Stimulated activated naive CD8-positive, alpha-beta T cell treated with anti-CD3 and anti-CD28 coated beads, Interleukin-15, Interleukin-2, amounts not matched to agents 100 ng/mL and 50 ng/mL, for 24 hours (primary cell): ENCODE data around the gene SNTG2.
A peak's percentile ranks its signal among the peaks of the same experiment; 100 is the strongest.

Experiments used
- H3K27ac Mint-ChIP-seq: one replicate; pipeline ENCODE4 v1.8.0; 2021; ENCODE audit warnings: mild to moderate bottlenecking, mixed read lengths
- H3K27me3 Mint-ChIP-seq: one replicate; pipeline ENCODE4 v1.8.0; 2021; ENCODE audit warnings: mixed read lengths
- H3K36me3 Mint-ChIP-seq: one replicate; pipeline ENCODE4 v1.8.0; 2021; ENCODE audit warnings: low read depth, mixed read lengths
- H3K4me1 Mint-ChIP-seq: one replicate; pipeline ENCODE4 v1.8.0; 2021; ENCODE audit warnings: low read depth, mixed read lengths
- H3K4me3 Mint-ChIP-seq: one replicate; pipeline ENCODE4 v1.8.0; 2021; ENCODE audit warnings: mild to moderate bottlenecking, mixed read lengths
- H3K9me3 Mint-ChIP-seq: one replicate; pipeline ENCODE4 v1.8.0; 2021; ENCODE audit warnings: mixed read lengths

SNTG2 gene

GRCh38 chr2:1026141-1026540, 75.5 kb downstream of the SNTG2 start:
- Mint-ChIP-seq H3K36me3 (no peaks in the 10 kb centered on the region), H3K4me1 (no peaks in the 10 kb centered on the region), H3K27me3 (no peaks in the 10 kb centered on the region), H3K27ac (no peak overlapping the region), H3K4me3 (no peak overlapping the region), H3K9me3 (no peaks in the 10 kb centered on the region)

GRCh38 chr2:1028831-1029230, 78.2 kb downstream of the SNTG2 start:
- no peaks in the 10 kb centered on the region for H3K4me1 Mint-ChIP-seq

GRCh38 chr2:1032030-1032429, 81.4 kb downstream of the SNTG2 start:
- H3K36me3 Mint-ChIP-seq = no peaks in the 10 kb centered on the region
- no peak overlapping the region for H3K4me3 Mint-ChIP-seq
- H3K9me3 Mint-ChIP-seq = peaks cover 4% of the 10 kb centered on the region

More at GRCh38 chr2:1028831-1029230, 78.2 kb downstream of the SNTG2 start:
- Mint-ChIP-seq H3K4me3 (no peak overlapping the region), H3K36me3 (no peaks in the 10 kb centered on the region), H3K27me3 (no peaks in the 10 kb centered on the region), H3K27ac (no peak overlapping the region), H3K9me3 (peaks cover under 1% of the 10 kb centered on the region)

GRCh38 chr2:1033069-1033468, 82.4 kb downstream of the SNTG2 start:
- no peaks in the 10 kb centered on the region for H3K4me1 Mint-ChIP-seq
- peaks cover 4% of the 10 kb centered on the region for H3K9me3 Mint-ChIP-seq
- no peak overlapping the region for H3K4me3 Mint-ChIP-seq
- H3K27me3 Mint-ChIP-seq = no peaks in the 10 kb centered on the region
- H3K27ac Mint-ChIP-seq = no peak overlapping the region
- no peaks in the 10 kb centered on the region for H3K36me3 Mint-ChIP-seq

More at GRCh38 chr2:1032030-1032429, 81.4 kb downstream of the SNTG2 start:
- no peaks in the 10 kb centered on the region for H3K4me1 Mint-ChIP-seq
- no peak overlapping the region for H3K27ac Mint-ChIP-seq
- no peaks in the 10 kb centered on the region for H3K27me3 Mint-ChIP-seq

GRCh38 chr2:1037066-1037465, 86.4 kb downstream of the SNTG2 start:
- Mint-ChIP-seq H3K27ac (no peak overlapping the region), H3K36me3 (no peaks in the 10 kb centered on the region), H3K4me1 (no peaks in the 10 kb centered on the region), H3K27me3 (no peaks in the 10 kb centered on the region), H3K4me3 (no peak overlapping the region), H3K9me3 (peaks cover 4% of the 10 kb centered on the region)

GRCh38 chr2:1039549-1039948, 88.9 kb downstream of the SNTG2 start:
- no peaks in the 10 kb centered on the region for H3K9me3 Mint-ChIP-seq
- H3K27ac Mint-ChIP-seq = no peak overlapping the region
- no peaks in the 10 kb centered on the region for H3K36me3 Mint-ChIP-seq
- no peaks in the 10 kb centered on the region for H3K27me3 Mint-ChIP-seq
- H3K4me1 Mint-ChIP-seq = no peaks in the 10 kb centered on the region
- no peak overlapping the region for H3K4me3 Mint-ChIP-seq

GRCh38 chr2:1041012-1041805, 90.6 kb downstream of the SNTG2 start:
- no peaks in the 10 kb centered on the region for H3K4me1 Mint-ChIP-seq

GRCh38 chr2:1045109-1045508, 94.5 kb downstream of the SNTG2 start:
- H3K27ac Mint-ChIP-seq = no peak overlapping the region
- peaks cover 9% of the 10 kb centered on the region for H3K27me3 Mint-ChIP-seq
- H3K4me3 Mint-ChIP-seq = no peak overlapping the region
- H3K4me1 Mint-ChIP-seq = no peaks in the 10 kb centered on the region
- peaks cover 5% of the 10 kb centered on the region for H3K9me3 Mint-ChIP-seq
- no peaks in the 10 kb centered on the region for H3K36me3 Mint-ChIP-seq

More at GRCh38 chr2:1041012-1041805, 90.6 kb downstream of the SNTG2 start:
- no peaks in the 10 kb centered on the region for H3K9me3 Mint-ChIP-seq
- no peaks in the 10 kb centered on the region for H3K36me3 Mint-ChIP-seq
- H3K27ac Mint-ChIP-seq = peak overlapping the region; percentile 32
- H3K27me3 Mint-ChIP-seq = no peaks in the 10 kb centered on the region
- H3K4me3 Mint-ChIP-seq = no peak overlapping the region

GRCh38 chr2:1046067-1046466, 95.4 kb downstream of the SNTG2 start:
- Mint-ChIP-seq H3K4me1 (no peaks in the 10 kb centered on the region), H3K9me3 (peaks cover 5% of the 10 kb centered on the region), H3K27ac (no peak overlapping the region), H3K36me3 (no peaks in the 10 kb centered on the region), H3K27me3 (peaks cover 9% of the 10 kb centered on the region), H3K4me3 (no peak overlapping the region)

GRCh38 chr2:1047485-1047884, 96.8 kb downstream of the SNTG2 start:
- H3K4me3 Mint-ChIP-seq = no peak overlapping the region
- H3K9me3 Mint-ChIP-seq = peaks cover 5% of the 10 kb centered on the region
- no peaks in the 10 kb centered on the region for H3K4me1 Mint-ChIP-seq
- no peak overlapping the region for H3K27ac Mint-ChIP-seq
- peaks cover 12% of the 10 kb centered on the region for H3K27me3 Mint-ChIP-seq
- no peaks in the 10 kb centered on the region for H3K36me3 Mint-ChIP-seq

GRCh38 chr2:1049691-1050090, 99.0 kb downstream of the SNTG2 start:
- peaks cover 5% of the 10 kb centered on the region for H3K9me3 Mint-ChIP-seq
- no peaks in the 10 kb centered on the region for H3K36me3 Mint-ChIP-seq

GRCh38 chr2:1051075-1051474, 100.4 kb downstream of the SNTG2 start:
- Mint-ChIP-seq H3K4me1 (no peaks in the 10 kb centered on the region), H3K4me3 (no peak overlapping the region), H3K27ac (no peak overlapping the region), H3K27me3 (peaks cover 16% of the 10 kb centered on the region), H3K36me3 (no peaks in the 10 kb centered on the region), H3K9me3 (peaks cover 5% of the 10 kb centered on the region)

More at GRCh38 chr2:1049691-1050090, 99.0 kb downstream of the SNTG2 start:
- peaks cover 16% of the 10 kb centered on the region for H3K27me3 Mint-ChIP-seq
- H3K4me3 Mint-ChIP-seq = no peak overlapping the region
- H3K27ac Mint-ChIP-seq = no peak overlapping the region
- no peaks in the 10 kb centered on the region for H3K4me1 Mint-ChIP-seq

GRCh38 chr2:1052771-1053191, 102.1 kb downstream of the SNTG2 start:
- no peaks in the 10 kb centered on the region for H3K4me1 Mint-ChIP-seq

GRCh38 chr2:1053786-1054185, 103.1 kb downstream of the SNTG2 start:
- no peaks in the 10 kb centered on the region for H3K9me3 Mint-ChIP-seq
- H3K4me3 Mint-ChIP-seq = no peak overlapping the region
- H3K4me1 Mint-ChIP-seq = no peaks in the 10 kb centered on the region
- H3K27ac Mint-ChIP-seq = no peak overlapping the region
- no peaks in the 10 kb centered on the region for H3K36me3 Mint-ChIP-seq
- H3K27me3 Mint-ChIP-seq = peaks cover 16% of the 10 kb centered on the region

More at GRCh38 chr2:1052771-1053191, 102.1 kb downstream of the SNTG2 start:
- Mint-ChIP-seq H3K27me3 (peaks cover 16% of the 10 kb centered on the region), H3K4me3 (no peak overlapping the region), H3K9me3 (no peaks in the 10 kb centered on the region), H3K36me3 (no peaks in the 10 kb centered on the region), H3K27ac (no peak overlapping the region)

GRCh38 chr2:1054399-1054798, 103.8 kb downstream of the SNTG2 start:
- H3K36me3 Mint-ChIP-seq = no peaks in the 10 kb centered on the region
- no peak overlapping the region for H3K27ac Mint-ChIP-seq

More at GRCh38 chr2:1054399-1054798, 103.8 kb downstream of the SNTG2 start:
- peaks cover 12% of the 10 kb centered on the region for H3K27me3 Mint-ChIP-seq
- H3K4me1 Mint-ChIP-seq = no peaks in the 10 kb centered on the region
- no peaks in the 10 kb centered on the region for H3K9me3 Mint-ChIP-seq
- H3K4me3 Mint-ChIP-seq = no peak overlapping the region
